T-helper 2 cell treated with Interferon-gamma antibody and Interleukin-4, amounts not matched to agents 100 ng/mL and 5 ng/mL, for 36 hours (primary cell): Measurements from ENCODE around the gene PTH1R. TPM values are rescaled to one million over a fixed set of nuclear protein-coding genes. Genes with fewer than 3 reads are reported as not detected.

ENCODE experiments used
- intact Hi-C: fragments of 100-400 bp; cut with micrococcal nuclease; formaldehyde crosslinking; loops from one replicate; pipeline ENCODE4 v1.15.1; 2023
- total RNA-seq: library from RNA; stranded (reverse); gene quantifications from 2 replicates; pipeline ENCODE4 v1.2.3, GENCODE V29; 2022

Gene PTH1R
- total RNA-seq, 1 donor from 2014 or later = not detected

DNA sequence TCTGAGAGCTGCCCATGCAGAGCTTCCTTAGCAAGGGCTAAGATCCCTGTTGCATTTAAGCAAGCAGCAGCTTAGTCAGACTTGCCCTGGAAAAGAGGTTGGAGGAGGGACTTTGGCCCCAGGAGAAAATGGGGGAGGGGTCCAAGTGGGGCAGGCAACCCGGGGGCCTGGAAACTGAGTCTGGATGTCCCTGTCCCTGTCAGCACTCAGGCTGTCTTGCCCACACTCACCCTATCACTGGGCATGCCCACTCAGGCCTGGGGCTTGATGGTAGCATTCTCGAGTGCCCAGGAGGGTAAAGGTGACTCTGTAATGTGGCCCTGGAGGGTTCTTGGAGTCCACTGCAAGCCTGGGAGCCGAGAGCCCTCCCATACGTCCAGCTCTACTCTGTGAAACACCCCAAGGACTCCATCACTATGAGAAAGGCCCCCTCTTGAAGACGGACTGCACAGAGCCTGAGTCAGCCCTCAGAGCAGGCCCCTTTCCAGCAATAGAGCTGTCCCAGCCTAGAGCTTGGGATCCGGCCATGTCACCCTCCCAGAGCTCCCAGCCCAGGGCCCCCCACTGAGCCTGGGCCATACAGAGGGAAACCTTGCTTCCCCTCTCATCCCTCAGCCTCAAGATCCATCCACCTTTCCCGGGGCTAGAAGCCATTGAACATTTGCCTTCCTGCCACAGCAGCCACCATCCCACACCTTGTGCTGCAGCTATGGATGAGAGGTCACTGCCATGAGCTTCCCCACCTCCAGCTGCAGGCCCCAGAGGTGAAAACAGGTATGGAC lies 27.6 kb upstream of the PTH1R start:
- intact Hi-C loops = no loop called here

DNA sequence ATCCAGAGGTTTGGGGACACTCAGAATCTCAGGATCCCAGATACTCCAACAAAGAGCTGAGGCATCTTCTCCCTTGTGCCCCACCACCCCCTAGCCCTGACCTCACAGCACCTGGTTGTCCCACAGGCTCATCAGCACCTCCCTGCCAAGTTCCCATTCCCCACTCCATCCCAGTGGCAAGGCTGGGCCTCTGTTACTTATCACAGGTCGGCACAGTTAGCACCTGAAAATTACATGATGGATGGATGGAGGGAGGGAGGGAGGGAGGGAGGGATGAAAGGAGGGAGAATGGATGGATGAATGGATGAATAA lies 27.1 kb upstream of the PTH1R start:
- intact Hi-C loops = no loop called here

DNA sequence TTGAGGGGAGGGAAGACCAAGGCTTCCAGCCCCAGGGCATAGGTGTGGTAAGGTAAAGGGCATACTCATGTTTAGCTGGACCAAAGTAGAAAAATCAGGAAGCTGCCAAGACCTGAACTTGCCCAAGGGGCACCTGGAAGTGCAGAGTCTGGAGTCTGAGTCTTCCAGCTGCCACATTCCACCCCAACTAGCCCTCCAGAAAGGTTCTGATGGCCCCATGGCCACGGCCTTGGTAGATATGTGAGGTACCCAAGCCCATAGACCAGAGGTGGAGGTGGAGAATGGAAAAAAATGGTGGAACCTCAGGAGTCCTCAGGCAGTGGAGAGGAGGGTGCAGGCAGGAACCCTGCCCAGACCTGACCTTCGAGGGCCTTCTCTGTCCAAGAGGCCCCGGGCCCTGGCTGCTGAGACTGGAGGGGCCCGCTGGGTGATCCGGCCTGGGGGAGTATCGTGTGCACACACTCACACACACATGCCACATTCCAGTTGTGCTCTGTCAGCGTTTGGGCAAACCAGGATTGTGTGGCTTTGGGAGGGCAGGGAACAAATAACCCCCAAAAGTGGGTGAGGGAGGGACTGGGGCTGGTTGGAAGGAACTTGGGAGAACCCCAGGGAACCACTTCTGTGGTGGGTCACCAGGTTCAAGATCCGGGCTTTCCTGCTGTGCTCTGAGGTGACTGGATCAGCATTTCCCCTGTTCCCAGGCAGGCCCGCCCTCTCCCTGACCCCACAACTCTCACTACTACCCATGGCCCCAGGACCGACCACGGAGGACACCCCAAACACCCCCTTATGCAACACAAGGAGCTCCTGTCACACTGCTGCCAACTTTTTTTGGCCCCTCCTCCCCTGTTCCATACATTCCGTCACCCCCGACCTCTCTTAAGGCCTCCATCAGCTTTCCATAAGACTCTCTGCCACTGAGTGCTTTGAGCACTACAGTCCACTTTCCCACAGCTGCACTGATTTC lies 25.9 kb upstream of the PTH1R start:
- intact Hi-C loops = no loop called here

DNA sequence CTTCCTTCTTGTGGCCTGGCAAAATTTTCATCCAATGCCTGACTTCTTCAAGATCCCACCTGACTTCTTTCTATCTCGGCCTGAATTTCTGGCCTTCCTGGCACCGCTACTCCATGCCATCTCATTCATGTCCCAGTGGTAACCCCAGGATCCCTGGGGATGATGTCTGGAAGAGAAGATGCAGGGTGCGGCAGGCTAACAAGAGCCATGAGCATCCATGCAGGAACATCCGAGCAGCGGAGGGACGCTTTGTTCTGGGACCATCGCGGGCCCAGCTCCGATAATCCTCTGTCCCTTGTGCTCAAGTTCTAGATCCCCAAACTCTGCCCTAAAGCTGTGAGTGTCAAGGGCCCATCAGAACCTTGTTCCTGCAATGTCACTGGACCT lies 25.2 kb upstream of the PTH1R start:
- intact Hi-C loops = no loop called here

DNA sequence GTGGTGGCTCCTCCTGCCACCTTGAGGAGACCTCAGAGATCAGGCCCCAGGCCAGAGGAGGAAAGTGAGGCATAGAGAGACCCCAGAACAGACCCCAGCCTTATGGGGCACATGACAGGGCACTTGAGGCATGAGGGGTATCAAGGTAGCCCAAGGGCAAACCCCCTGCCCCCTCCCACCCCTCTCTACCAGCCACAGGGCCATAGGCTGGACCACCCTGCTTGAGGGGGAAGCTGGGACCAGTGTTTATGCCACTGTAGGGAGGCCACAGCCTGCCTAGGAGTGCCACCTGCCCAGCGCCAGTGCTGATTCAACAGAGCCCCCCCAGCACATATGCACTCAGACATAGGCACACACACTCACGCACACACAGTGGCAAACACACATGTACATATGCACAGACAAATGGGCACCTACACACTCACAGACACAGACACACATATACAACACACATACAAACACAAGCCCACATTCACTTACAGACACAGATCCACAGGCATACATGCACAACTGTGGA lies 24.6 kb upstream of the PTH1R start:
- intact Hi-C loops = no loop called here

DNA sequence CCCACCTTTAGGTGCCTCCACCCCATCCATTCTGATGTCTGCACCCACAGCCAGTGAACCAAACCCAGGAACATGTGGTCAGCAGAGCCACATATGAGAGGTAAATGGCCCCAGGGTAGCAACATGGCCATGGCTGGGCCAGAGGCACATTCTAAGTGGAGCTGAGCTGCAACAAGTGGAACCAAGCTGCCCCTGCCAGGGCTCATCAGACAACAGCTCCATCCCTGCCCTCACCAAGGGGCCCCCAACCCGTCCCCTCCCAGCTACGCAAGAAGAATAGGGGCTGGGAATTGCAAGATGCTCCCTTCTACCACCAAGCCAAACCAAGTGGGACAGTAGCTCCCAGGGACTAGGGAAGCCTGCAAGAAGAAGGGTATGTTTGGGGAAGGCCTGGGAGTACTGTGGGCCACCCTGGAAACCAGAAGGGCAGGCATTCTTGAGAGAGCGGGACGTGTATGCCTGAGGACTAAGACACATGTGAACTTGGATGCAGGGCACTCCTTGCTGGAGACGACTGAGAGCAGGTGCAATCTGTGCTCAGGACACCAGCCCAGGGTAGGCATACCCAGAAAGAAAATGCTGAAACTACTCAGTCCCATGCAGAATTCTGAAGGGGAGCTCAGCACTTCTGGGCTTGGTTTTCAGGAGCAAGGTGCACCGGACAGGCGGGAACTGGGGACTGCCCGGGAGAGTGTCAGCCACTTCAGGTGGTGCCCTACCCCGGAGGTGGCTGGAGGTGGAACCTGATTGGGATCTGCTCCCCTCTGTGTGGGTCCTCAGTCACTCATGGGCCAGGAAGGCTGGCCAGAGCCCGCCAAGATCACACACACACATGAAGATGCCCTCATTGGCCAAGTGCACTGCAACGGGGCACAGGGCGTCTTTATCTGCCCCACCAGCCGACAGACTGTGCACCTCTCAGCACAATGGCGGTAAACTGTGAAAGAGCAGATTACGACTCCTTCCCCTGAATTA lies 23.8 kb upstream of the PTH1R start:
- intact Hi-C loops = no loop called here

DNA sequence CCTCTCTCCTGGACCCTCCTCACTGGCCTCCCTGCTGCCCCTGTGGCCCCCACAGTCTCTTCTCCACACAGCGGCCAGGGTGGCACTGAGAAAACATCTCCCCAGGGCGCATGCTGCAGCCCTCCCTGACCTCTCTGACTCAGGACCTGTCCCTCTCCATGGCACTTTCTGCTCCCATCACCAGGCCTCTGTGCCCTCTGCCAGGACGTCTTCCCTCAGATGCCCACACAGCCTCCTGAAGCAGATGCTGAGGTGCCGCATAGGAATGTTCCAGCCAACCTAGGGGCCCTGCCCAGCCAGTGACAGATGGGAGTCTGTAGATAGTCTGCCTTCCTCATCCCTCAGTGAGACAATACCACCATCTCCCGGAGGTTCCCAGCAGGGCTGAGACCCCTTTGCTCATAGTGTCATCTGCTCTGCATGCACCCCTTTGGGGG lies 22.9 kb upstream of the PTH1R start:
- intact Hi-C loops = no loop called here

DNA sequence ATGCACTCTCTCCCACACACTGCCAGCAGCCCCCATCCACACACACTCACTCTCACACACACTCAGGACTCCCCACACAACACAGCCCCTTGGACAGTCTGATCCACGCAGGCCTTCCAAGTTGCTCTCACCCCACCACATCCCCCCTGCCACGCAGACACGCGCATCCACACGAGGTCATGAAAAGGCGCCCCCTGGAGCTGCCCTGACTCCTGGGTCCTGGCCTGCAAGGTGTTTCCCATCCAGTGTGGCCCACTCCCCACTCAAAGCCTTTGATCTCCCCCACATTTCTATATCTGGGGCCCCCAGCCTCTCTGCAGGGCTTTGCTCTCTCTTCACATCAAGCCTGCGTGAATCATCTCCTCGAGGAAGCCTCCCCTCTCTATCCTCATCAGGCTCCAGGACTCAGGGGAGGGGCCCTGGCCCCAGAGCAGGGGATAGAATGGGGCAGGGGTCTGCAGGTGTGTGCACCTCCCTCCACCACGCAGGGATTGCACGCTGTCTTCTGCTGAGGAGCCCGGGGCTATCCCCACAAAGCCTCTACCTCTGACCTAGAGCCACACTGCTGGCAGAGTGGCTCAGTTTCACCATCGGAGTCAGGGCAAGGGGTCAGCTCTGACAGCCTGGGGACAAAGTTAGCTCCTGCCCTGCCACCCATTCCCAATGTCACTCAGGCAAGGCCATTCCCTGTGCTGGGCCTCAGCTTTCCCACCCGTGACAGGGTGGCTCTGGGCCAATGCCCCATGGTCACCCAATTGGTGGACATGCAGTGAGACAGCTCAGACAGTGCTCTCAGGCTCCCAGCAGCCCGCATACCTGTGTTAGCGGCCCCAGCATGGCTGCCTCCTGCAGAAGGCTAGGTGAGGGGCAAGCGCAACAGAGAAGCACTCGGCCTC lies 20.7 kb upstream of the PTH1R start:
- intact Hi-C loops = no loop called here

DNA sequence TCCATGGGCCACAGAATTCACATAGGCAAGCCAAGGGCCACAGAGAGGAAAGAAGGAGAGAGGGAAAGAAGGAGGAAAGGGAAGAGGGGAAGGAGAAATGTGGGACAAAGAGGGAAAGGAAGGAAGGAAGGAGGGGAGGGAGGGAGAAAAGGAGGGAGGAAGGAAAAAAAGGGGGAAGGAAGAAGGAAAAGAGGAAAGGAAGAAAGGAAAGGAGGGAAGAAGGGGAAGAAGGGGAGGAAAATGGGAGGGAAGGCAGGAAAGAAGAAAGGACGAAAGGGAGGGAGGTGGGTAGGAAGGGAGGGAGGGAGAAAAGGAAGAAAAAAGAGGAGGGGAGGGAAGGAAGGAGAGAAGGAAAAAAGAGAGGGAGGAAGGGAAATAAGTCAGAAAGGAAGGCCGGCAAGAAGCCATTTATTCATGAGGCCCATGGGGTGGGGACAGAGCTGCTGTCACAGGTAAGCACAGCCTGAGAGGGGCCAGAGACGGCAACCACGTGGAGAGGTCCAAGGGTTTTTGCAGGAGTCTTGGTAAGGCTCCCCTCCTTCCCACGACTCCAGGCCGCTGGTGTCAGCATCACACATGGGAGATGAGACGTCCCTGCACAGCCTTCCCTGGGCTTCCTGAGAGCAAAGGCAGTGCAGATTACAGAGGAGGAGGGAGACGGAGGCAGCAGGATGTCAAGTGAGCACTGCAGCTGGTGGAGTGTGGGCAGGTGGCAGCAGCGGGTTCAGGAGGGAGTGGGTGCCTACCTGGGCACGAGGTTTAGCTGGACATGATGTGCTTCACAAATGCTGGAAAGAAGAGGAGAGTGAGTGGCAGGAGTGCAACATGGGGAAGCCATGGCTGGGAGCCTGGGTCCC lies 19.8 kb upstream of the PTH1R start:
- intact Hi-C loops = no loop called here

DNA sequence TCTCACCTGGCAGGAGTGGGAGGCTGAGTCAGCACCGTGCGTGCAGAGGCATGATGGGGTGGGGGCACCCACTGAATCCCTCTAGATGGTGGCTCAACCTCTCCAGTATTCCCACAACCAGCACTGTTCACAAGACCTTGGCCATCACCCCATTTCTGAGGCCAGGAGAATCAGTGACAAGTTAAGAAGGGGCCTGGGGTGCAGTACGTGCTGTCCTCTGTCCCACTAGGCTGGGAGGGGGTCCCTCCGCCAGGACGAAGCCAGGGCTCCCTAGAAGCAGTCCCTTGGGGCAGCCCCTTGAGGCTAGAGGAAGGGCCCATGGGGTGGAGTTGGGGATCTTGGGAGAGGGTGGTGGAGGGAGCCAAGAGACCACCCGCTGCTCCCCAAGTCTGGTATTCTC lies 19.1 kb upstream of the PTH1R start:
- intact Hi-C loops = no loop called here

DNA sequence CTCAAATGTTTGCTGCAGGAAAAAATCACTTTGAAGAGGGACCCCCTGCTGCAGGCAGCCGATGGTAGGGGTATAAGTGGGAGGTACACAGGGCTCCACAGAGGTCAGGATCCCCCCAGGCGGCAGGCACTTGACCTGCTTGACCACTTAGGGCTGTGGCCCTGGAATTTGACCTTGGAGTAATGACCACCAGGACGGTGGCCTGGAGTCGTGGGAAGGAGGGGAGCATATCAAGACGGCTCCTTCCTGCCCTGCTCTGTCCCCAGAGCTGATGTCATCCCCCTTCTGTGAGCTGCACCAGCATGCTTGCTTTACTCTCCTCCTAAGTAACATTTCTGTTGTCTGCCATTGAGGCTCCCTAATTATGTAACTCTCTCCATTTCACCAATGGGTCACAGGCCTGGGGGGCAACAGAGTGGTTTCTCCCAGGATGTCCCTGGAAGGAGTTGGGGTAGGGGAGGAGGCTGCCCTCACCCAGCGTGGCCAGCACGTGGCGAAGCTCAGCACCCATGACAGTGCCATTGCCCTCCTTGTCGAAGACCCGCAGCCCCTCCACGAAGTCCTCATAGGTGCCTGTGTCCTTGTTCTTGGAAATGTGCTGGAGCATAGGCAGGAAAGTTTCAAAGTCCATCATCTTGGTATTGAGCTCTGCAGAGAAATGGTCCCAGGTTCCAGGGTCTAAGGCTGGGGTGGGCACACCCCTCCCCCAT lies 18.4 kb upstream of the PTH1R start:
- intact Hi-C loops = no loop called here

DNA sequence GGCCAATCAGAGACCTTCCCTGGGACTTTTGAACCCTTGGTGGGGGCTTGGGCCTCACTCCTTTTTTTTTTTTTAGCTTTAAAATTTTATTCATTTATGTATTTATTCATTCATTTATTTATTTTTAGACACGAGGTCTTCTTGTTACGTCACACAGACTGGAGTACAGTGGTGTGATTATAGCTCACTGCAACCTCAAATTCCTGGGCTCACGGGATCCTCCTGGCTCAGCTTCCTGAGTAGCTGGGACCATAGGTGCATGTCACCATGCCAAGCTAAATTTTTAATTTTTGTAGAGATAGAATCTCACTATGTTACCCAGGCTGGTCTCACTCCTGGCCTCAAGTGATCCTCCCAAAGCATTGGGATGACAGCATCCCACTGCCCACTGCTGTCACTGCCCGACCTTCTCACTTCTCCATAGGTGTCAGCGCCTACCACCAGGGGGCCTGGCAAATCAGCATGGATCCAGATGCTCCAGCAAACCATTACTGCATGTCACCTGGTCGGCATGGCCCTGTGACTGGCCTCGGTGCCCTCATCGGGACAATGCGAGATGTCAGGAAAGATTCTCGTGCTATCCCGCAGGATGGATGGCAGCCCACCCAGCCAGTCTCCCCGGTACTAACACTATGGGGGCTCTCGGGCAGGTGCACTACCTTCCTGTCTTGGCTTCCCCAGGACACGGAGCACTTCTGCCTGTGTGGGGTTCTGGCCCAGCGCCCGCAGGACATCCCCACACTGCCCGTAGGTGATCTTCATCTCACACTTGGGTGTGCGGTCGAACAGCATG lies 17.3 kb upstream of the PTH1R start:
- intact Hi-C loops = no loop called here

DNA sequence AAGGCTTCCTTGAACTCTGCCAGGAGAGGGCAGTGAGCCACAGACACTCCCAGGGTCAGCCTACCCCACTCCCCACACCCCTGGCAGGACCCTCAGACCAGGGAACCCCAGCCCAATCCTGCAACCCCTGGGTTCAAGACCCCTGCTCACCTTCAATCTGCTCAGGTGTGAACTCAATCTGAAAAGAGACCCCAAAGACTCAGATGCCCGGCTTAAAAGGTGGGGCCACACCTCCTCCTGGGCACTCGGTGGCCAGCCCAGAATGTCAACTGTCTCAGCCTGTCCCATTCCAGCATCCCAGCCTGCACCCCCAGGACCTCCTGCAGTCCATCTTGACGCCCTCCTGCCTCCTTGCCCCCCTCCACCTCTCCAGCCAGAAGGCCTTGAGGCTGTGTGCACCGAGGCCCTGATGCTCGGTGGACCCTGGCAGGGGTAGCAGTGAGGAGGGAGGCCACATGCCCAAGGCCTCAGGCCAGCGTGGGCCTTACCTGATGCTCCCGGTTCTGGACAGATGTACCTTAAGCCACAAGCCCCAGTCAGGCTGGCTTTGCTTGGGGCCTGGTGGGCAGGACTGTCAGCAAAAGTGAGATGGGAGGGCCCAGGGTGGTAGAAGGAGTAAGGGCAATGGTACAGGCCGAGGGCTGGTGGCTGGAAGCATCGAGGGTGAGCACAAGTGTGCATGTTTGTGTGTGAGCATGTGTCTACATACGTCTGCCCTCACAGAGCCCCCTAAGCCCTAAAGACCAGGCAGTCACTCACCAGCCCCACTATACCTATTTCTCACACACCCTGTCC lies 16.5 kb upstream of the PTH1R start:
- intact Hi-C loops = no loop called here

DNA sequence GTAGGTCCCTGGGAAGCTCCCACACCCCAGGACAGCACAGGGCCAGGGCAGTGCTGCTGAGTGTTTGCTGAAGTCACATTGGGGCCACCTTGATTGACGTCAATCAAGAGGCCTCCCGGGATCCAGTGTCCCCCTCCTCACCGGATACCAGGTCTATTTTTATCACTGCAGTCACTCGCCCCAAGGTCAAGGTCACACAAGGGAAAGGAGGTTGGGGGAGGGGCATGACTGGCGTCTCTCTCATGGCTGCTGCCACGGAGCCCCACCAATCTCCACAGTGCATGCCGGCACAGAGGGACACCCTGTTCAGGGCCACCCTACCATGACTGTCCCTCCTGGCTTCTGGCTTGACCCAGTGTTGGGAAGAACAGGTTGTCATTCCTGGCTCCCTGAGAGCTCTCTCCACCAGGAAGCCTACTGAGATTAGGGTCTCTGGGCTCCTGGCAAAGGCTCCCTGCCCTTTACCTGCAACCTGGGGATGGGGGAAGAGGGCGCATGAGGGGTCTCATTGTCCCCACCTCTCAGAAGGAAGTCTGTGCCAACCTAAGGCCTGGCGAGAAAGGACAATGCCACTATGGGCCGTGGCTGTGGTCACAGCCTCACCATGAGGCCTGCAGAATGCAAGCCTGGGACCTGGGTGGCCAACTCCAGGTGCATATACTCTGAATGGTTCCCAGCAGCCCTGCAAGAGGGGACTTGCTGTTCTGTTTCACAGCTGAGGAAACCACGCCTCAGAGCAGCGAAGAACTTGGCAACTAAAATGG lies 15.7 kb upstream of the PTH1R start:
- intact Hi-C loops = no loop called here

DNA sequence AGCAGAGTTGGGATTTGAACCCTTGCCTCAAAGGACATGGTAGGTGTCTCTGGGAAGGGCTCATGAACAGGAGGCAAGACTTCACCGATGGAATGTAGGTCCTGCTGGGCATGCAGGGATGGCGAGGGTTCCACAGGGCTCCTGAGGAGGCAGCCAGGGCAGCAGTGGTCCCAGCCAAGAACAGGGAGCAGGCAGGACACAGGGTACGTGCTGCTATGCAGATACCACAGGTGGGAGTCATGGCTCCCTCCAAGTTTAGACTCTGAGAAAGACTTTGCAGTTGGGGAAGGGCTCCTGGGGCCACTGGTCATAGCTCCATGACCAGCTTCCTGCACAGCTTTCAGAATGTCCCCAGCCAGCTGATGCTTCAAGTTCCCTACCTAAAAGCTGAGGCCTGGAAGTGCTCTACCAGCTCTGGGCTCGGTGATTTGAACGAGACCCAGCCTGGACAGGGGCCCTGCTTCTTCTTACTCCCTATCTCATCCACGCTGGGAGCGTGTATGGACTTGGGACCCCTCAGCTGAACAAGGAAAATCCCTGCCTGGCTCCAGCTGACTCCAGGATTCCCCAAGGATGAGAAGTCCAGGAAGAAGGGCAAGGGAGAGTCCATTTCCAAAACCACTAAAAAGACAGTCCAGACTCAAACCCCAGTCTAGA lies 15.0 kb upstream of the PTH1R start:
- intact Hi-C loops = no loop called here
